NCI-H1930 (cell line): ENCODE measurements around the gene ASB15.
"Not testable (repeated sequence)": the region's sequence is repeated elsewhere in the genome, so short reads cannot be mapped to it uniquely, and the experiment has no call there.

ENCODE experiments used
- DNase-seq, 2 experiments: peaks; one replicate each; lab custom pipeline; 2025; lab: John Stamatoyannopoulos, UW

Gene ASB15

GRCh38 chr7:123598657-123599056, 3.0 kb upstream of the ASB15 start:
- no peak for DNase-seq

- DNase-seq = no peak
These were observed 1.9 kb upstream of the ASB15 start for GRCh38 chr7:123599766-123600165.

- no peak for DNase-seq
These were observed 745 bp upstream of the ASB15 start for GRCh38 chr7:123600876-123601275.

- DNase-seq = no peak
These were observed 1.0 kb downstream of the ASB15 start for GRCh38 chr7:123602648-123603047.

GRCh38 chr7:123604739-123605138, 3.1 kb downstream of the ASB15 start:
- DNase-seq = no peak

- DNase-seq = no peak
These were observed 5.9 kb downstream of the ASB15 start for GRCh38 chr7:123607423-123607975.

GRCh38 chr7:123608991-123609882, 7.6 kb downstream of the ASB15 start:
- DNase-seq = peak in 1 of 2 experiments; percentile 67

GRCh38 chr7:123609883-123610239, 8.2 kb downstream of the ASB15 start:
- no peak for DNase-seq

GRCh38 chr7:123612024-123612423, 10.4 kb downstream of the ASB15 start:
- DNase-seq = no peak

- no peak for DNase-seq
These were observed 13.7 kb downstream of the ASB15 start for GRCh38 chr7:123615344-123615743.

- no peak for DNase-seq
These were observed 14.6 kb downstream of the ASB15 start for GRCh38 chr7:123616223-123616622.

GRCh38 chr7:123621707-123622106, 20.1 kb downstream of the ASB15 start:
- DNase-seq = no peak

- peak; percentile 67 to 87 for DNase-seq
These were observed 21.2 kb downstream of the ASB15 start for GRCh38 chr7:123622660-123623386.

- no peak for DNase-seq
These were observed 23.0 kb downstream of the ASB15 start for GRCh38 chr7:123624527-123625183.

- DNase-seq = no peak
These were observed 23.6 kb downstream of the ASB15 start for GRCh38 chr7:123625254-123625653.

- no peak for DNase-seq
These were observed 26.2 kb downstream of the ASB15 start for GRCh38 chr7:123627851-123628250.

GRCh38 chr7:123628829-123629228, 27.2 kb downstream of the ASB15 start:
- DNase-seq = no peak

GRCh38 chr7:123629281-123629680, 27.7 kb downstream of the ASB15 start:
- DNase-seq = no peak

- DNase-seq = no peak
These were observed 31.2 kb downstream of the ASB15 start for GRCh38 chr7:123632808-123633207.

- no peak for DNase-seq
These were observed 31.9 kb downstream of the ASB15 start for GRCh38 chr7:123633553-123633952.

- not testable (repeated sequence) for DNase-seq
These were observed 32.5 kb downstream of the ASB15 start for GRCh38 chr7:123634011-123634573.
